Measurements from ENCODE around the gene LYPLAL1. TPM values are rescaled to one million over a fixed set of nuclear protein-coding genes. Genes with fewer than 3 reads are reported as not detected.

Gene LYPLAL1
- total RNA-seq, 2 experiments from 2014 or later, result 18.0 to 19.9 TPM

DNA sequence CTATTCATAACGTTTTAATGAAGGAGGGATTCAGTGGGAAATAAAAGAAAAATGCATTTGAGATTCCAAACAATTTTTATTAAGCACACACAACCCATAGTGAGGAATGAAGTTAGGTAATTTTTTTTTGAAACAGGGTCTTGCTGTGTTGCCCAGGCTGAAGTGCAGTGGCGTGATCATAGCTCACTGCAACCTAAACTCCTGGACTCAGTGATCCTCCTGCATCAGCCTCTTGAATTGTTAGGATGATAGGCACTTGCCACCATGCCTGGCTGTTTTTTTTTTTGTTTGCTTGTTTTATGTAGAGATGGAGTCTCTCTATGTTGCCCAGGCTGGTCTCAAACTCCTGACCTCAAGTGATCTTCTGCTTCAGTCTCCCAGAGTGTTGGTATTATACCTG lies 28.9 kb downstream of the LYPLAL1 start:
- ATAC-seq (ENCODE audit: low read depth) (no peak), DNase-seq (no peak)
- H3K27me3 Mint-ChIP-seq, result no peaks in the 10 kb centered on the region
- no peaks in the 10 kb centered on the region for H3K9me3 Mint-ChIP-seq
- peaks cover 3% of the 10 kb centered on the region for H3K36me3 Mint-ChIP-seq
- H3K27ac Mint-ChIP-seq, result no peak overlapping the region
- H3K4me1 Mint-ChIP-seq, result no peaks in the 10 kb centered on the region
- H3K4me3 Mint-ChIP-seq, result no peak overlapping the region
- POLR2A ChIA-PET, result no interaction called here

DNA sequence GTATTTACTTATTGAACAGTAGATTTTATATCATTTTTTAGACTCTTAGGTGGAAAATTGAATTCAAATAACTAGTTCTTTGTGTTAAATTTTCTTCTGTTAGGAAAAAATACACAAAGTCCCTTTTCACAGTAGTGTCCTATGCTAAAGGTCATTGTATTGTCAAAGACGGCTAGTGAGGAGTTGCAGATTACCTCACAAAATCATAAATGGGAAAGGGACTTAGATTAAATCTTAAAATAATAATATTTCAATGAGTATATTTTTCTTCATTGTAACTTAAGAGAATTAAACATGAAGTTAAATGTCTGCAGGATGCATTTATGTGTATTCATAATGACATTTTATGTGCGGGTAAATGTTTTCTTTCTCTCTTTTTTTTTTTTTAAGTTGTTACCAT lies 32.7 kb downstream of the LYPLAL1 start:
- no peak overlapping the region for H3K27ac Mint-ChIP-seq
- no peak for ATAC-seq (ENCODE audit: low read depth)
- H3K36me3 Mint-ChIP-seq, result peaks cover 2% of the 10 kb centered on the region
- no peaks in the 10 kb centered on the region for H3K27me3 Mint-ChIP-seq
- POLR2A ChIA-PET, result no interaction called here
- peaks cover 3% of the 10 kb centered on the region for H3K4me1 Mint-ChIP-seq
- no peak for DNase-seq
- no peaks in the 10 kb centered on the region for H3K9me3 Mint-ChIP-seq
- no peak overlapping the region for H3K4me3 Mint-ChIP-seq

DNA sequence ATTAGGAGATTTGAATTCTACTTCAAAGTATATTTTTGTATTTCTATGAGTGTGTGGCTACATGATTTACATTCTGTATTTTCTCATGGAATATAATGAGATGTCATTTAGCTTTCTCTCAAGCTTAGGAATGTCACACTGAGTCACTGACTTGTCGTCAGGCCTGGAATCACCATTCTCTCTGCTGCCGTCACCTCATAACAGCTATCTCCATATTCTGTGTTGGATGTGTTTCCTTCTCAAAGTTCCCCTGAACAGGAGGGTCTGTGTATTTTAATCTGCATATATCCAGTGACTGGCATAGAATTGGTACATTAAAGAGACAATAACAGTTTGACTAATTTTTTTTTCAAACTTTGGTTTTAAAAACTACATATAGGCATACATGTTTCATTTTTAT lies 35.9 kb downstream of the LYPLAL1 start:
- no peak for DNase-seq
- Mint-ChIP-seq H3K27ac (no peak overlapping the region), H3K27me3 (no peaks in the 10 kb centered on the region), H3K9me3 (no peaks in the 10 kb centered on the region), H3K36me3 (peaks cover 6% of the 10 kb centered on the region), H3K4me1 (peaks cover 3% of the 10 kb centered on the region), H3K4me3 (no peak overlapping the region)
- POLR2A ChIA-PET, result no interaction called here
- no peak for ATAC-seq (ENCODE audit: low read depth)

DNA sequence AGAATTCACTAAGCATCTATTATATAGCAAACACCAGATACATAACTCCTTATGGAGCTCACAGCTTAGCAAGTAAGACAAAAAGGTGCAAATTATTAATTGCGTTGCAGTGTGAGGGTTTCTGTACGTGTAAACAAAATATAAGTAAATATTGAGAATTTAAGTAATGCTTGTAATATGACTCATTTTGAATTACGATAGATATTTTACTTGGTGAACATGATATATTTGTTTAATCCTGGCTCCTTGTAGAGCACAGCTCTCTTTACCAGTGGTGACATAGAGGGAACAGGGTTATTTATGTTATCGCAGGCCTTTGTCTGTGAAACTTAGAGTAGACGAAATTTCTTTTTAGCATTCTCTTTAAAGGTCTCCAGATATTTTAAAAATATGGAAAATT lies 36.4 kb downstream of the LYPLAL1 start:
- H3K9me3 Mint-ChIP-seq, result no peaks in the 10 kb centered on the region
- H3K27me3 Mint-ChIP-seq, result no peaks in the 10 kb centered on the region
- ATAC-seq (ENCODE audit: low read depth) (no peak), DNase-seq (no peak)
- POLR2A ChIA-PET, result no interaction called here
- no peak overlapping the region for H3K27ac Mint-ChIP-seq
- peaks cover 3% of the 10 kb centered on the region for H3K4me1 Mint-ChIP-seq
- no peak overlapping the region for H3K4me3 Mint-ChIP-seq
- H3K36me3 Mint-ChIP-seq, result peaks cover 6% of the 10 kb centered on the region

DNA sequence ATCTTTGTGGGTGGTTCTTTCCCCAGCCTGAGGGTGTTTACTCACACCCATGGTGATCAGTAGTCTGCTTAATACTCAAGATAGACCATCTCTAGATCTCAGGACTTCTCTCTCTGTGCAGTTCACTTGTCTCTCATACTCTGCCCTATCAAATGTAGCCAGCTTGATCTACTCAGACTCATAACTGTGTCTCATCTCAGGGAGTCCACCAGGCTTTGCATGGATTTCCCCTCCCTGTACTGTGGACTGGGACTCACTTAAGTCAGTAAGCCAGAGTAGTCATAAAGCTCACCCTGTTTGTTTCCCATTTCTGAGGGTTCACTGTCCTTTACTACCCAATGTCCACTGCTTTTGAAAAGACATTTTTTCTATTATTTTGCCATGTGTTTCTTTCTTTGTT lies 41.8 kb downstream of the LYPLAL1 start:
- Mint-ChIP-seq H3K4me1 (no peaks in the 10 kb centered on the region), H3K9me3 (no peaks in the 10 kb centered on the region), H3K4me3 (no peak overlapping the region), H3K36me3 (peaks cover 18% of the 10 kb centered on the region), H3K27ac (no peak overlapping the region), H3K27me3 (no peaks in the 10 kb centered on the region)
- ATAC-seq (ENCODE audit: low read depth), result no peak
- POLR2A ChIA-PET, result no interaction called here
- no peak for DNase-seq

DNA sequence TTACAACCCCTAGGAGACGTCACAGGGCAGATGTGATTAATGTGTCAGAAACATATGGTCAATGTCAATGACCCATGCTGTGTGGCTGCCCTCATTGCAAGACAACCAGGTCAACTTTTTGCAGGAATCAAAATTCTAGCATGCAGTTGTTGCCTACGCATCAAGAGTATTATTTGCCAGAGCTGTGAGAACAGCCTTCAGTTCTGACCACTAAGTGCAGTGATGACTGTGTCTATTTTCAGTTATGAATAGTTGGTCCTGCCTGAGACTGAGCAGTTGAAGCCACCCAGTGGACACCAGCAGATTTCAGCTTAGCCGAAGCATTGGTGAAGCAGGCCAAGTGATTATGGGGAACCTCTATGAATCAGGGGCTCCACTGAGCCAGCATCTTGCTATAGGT lies 47.3 kb downstream of the LYPLAL1 start:
- DNase-seq (no peak), ATAC-seq (ENCODE audit: low read depth) (no peak)
- no peak overlapping the region for H3K27ac Mint-ChIP-seq
- H3K9me3 Mint-ChIP-seq, result no peaks in the 10 kb centered on the region
- no peak overlapping the region for H3K4me3 Mint-ChIP-seq
- POLR2A ChIA-PET, result no interaction called here
- H3K27me3 Mint-ChIP-seq, result no peaks in the 10 kb centered on the region
- peaks cover 8% of the 10 kb centered on the region for H3K36me3 Mint-ChIP-seq
- no peaks in the 10 kb centered on the region for H3K4me1 Mint-ChIP-seq

DNA sequence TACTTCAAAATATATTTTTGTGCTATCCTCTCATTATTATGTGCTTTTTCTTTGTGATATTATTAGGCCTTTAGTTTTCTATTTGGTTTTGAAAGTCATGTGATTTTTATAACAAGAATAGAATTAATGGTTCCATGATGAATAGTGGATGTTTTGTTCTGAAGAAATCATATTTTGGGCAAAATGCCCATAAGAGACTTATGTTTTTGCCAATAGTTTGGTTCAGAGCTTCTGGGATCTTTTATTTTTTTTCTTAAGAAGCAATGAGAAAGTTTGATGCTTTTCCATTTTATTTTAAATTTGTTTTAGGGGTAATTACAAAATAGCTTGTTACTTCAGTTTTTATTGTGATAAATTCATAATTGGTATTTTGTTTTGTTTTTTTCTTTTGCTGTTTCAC lies 49.8 kb downstream of the LYPLAL1 start:
- no peak for DNase-seq
- Mint-ChIP-seq H3K4me1 (no peaks in the 10 kb centered on the region), H3K27ac (no peak overlapping the region), H3K36me3 (peaks cover 3% of the 10 kb centered on the region), H3K9me3 (no peaks in the 10 kb centered on the region), H3K4me3 (no peak overlapping the region), H3K27me3 (no peaks in the 10 kb centered on the region)
- POLR2A ChIA-PET, result no interaction called here
- ATAC-seq (ENCODE audit: low read depth), result no peak

DNA sequence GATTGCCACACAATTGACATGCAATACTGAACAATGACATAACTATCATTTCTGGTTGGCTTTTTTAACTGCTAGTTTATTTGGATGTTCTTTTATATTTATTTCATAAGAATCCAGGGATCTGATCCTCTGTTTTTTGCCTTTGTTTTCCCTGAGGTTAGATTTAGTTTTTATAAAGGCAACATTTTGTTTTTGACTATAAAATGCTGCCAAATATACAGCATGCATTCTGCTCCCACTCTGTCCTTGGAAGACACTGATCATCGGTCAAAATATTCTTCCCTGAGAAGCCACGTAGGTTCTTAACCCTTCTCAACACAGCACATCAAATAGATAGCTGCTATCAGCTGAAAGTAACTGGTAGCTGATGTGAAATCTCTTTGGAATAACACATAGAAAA lies 52.5 kb downstream of the LYPLAL1 start:
- ATAC-seq (ENCODE audit: low read depth), result no peak
- POLR2A ChIA-PET, result no interaction called here
- Mint-ChIP-seq H3K4me1 (no peaks in the 10 kb centered on the region), H3K9me3 (no peaks in the 10 kb centered on the region), H3K27ac (no peak overlapping the region), H3K4me3 (no peak overlapping the region), H3K27me3 (no peaks in the 10 kb centered on the region), H3K36me3 (peaks cover 4% of the 10 kb centered on the region)
- no peak for DNase-seq

DNA sequence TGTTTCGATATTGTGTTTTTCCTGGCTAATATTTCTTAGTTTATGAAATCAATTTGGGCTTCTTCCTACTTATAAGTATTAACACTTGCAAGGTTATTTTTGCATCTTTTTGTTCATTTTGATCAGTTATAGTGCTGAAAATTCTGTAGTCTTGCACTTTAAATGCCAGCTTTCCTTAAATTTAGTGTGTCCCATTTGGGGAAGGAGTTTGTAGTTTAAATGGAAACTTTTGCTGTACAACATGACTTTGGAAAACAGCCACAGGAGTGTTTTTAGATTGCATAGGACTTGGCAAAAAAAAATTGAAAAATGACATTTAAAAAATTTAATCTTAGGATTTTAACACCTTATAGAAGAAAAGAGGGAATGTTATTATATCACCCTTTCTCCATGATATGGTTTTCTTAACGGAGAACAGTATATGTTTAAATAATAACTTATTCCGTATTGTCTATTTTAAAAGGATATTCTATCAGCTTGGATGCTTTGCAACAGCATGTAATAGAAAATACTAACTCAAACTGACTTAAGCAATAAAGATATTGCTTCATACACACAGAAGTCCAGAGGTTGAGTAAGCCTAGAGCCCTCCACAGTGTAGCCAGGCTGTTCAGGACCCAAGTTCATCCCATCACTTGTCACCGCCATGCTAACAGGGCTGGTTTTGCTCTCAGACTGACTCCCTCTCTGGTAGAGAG lies 53.8 kb downstream of the LYPLAL1 start:
- Mint-ChIP-seq H3K4me1 (no peaks in the 10 kb centered on the region), H3K27ac (no peak overlapping the region), H3K27me3 (no peaks in the 10 kb centered on the region), H3K9me3 (no peaks in the 10 kb centered on the region), H3K4me3 (no peak overlapping the region), H3K36me3 (peaks cover 4% of the 10 kb centered on the region)
- ATAC-seq (ENCODE audit: low read depth), result no peak
- POLR2A ChIA-PET, result no interaction called here
- no peak for DNase-seq

DNA sequence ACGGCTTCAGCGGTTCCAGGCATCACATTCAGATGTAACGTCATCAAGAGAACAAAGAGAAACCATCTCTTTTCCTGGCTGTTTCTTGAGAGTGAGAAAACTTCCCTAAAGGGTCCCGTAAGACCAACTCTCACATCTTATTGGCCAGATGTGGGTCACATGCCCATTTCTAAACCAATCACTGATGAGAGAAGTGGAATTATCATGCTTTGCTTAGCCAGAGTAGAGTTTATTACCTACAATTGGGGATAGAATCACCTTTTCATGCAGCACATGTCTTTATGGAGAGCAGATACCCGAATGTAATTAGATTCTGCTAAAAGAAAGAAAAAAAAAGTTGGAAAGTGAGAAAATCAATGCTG lies 54.4 kb downstream of the LYPLAL1 start:
- Mint-ChIP-seq H3K27me3 (no peaks in the 10 kb centered on the region), H3K27ac (no peak overlapping the region), H3K36me3 (peaks cover 4% of the 10 kb centered on the region), H3K9me3 (no peaks in the 10 kb centered on the region), H3K4me1 (no peaks in the 10 kb centered on the region), H3K4me3 (no peak overlapping the region)
- POLR2A ChIA-PET, result no interaction called here
- ATAC-seq (ENCODE audit: low read depth) (no peak), DNase-seq (no peak)

DNA sequence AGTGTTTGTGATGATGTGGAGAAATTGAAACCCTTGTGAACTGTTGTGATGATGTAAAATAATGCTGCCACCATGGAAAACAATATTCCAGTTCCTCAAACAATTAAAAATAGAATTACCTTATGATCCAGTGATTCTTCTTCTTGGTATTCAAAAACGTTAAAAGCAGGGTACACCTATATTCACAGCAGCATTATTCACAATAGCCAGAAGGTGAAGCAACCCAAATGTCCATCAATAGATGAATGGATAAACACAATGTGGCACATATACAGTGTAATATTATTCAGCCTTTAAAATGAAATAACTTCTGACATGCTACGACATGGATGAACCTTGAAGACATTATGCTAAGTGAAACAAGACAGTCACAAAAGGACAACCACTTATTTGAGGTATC lies 59.2 kb downstream of the LYPLAL1 start:
- H3K4me1 Mint-ChIP-seq, result no peaks in the 10 kb centered on the region
- H3K27me3 Mint-ChIP-seq, result no peaks in the 10 kb centered on the region
- ATAC-seq (ENCODE audit: low read depth), result no peak
- no peak overlapping the region for H3K4me3 Mint-ChIP-seq
- POLR2A ChIA-PET, result no interaction called here
- no peak for DNase-seq
- no peak overlapping the region for H3K27ac Mint-ChIP-seq
- no peaks in the 10 kb centered on the region for H3K9me3 Mint-ChIP-seq
- peaks cover 3% of the 10 kb centered on the region for H3K36me3 Mint-ChIP-seq

DNA sequence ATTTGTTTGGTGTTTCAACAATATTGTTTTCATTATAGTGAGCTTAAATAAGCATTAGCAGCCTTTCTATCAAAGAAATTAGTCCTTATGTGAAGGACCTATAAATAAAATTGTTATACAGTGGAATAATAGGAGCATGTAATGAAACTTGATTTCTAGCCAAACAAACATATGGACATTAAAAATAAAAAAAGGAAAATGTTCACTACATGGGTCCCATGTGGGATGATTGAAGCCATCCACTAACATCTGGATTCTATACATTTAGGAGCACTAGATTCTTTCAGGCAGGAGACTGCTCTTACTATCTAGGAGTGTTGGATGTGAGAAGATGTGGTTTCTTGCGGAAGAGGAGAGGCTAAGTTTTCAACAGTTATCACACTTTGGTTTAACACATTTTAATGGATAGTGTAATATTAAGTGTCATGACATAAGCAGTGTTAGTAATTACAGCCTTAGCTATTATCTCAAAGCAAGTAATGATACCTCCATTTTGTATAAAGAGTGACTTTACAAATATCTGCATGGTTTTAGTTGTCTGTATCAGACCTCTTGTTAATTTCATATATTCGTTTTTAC lies 62.3 kb downstream of the LYPLAL1 start:
- no peaks in the 10 kb centered on the region for H3K27me3 Mint-ChIP-seq
- ATAC-seq (ENCODE audit: low read depth), result no peak
- no peaks in the 10 kb centered on the region for H3K36me3 Mint-ChIP-seq

DNA sequence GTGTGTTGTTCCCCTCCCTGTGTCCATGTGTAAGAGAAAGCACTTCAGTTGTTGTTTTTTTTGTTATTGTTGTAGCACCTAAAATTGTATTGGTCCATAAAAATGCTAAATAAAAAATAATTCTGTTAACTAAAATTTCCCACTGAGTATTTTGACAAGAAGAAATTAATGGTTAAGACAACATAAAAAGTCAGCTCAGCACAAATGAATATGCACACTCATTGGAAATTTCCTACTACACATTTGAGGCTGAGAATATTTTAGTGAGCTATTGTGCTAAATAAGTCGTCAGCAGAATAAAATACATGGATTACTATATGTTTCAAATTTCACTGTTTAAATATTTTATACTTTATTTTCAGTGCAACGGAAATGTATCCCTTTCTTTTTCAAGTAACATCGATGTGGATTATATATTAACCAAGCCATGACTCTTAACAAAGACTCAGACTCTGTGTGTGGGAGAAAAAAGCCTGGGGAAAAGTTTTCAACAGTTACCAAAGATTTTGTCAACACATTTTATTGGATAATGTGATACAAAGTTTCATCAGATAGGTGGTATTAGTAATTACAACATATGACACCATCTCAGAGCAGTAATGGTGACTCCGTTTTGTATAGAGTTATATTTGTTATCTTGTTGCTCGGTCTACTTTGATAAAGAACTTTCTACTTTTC lies 63.4 kb downstream of the LYPLAL1 start:
- no peaks in the 10 kb centered on the region for H3K36me3 Mint-ChIP-seq
- H3K27me3 Mint-ChIP-seq, result no peaks in the 10 kb centered on the region
- no peaks in the 10 kb centered on the region for H3K4me1 Mint-ChIP-seq
- POLR2A ChIA-PET, result no interaction called here
- no peak overlapping the region for H3K27ac Mint-ChIP-seq
- no peak for ATAC-seq (ENCODE audit: low read depth)
- H3K9me3 Mint-ChIP-seq, result no peaks in the 10 kb centered on the region
- DNase-seq, result no peak
- no peak overlapping the region for H3K4me3 Mint-ChIP-seq

More for the DNA sequence above, 62.3 kb downstream of the LYPLAL1 start:
- DNase-seq, result no peak
- Mint-ChIP-seq H3K4me3 (no peak overlapping the region), H3K4me1 (no peaks in the 10 kb centered on the region), H3K9me3 (no peaks in the 10 kb centered on the region), H3K27ac (no peak overlapping the region)
- POLR2A ChIA-PET, result no interaction called here

DNA sequence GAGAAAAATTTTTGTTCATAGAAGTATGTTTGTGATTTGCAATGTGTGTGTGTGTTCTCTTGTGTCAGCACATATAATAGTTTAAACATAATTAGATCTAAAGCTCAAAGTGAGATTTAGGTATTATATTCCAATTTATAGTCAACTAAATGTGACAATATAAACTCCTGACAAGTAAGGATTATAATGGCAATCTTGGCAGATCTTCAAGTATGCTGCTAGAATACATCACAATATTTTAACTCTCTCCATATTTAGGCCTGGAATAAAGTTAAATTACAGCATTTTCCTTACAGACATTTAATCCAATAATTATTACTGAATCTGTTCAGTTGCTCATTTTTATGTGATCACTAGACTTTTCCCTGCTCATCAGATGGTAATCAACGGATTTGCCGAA lies 65.8 kb downstream of the LYPLAL1 start:
- H3K36me3 Mint-ChIP-seq, result no peaks in the 10 kb centered on the region
- POLR2A ChIA-PET, result no interaction called here
- no peak overlapping the region for H3K27ac Mint-ChIP-seq
- ATAC-seq (ENCODE audit: low read depth) (no peak), DNase-seq (no peak)
- H3K9me3 Mint-ChIP-seq, result no peaks in the 10 kb centered on the region
- H3K27me3 Mint-ChIP-seq, result no peaks in the 10 kb centered on the region
- H3K4me3 Mint-ChIP-seq, result no peak overlapping the region
- H3K4me1 Mint-ChIP-seq, result no peaks in the 10 kb centered on the region
